ENCODE data around the gene TMEM132C.

TMEM132C gene

DNA sequence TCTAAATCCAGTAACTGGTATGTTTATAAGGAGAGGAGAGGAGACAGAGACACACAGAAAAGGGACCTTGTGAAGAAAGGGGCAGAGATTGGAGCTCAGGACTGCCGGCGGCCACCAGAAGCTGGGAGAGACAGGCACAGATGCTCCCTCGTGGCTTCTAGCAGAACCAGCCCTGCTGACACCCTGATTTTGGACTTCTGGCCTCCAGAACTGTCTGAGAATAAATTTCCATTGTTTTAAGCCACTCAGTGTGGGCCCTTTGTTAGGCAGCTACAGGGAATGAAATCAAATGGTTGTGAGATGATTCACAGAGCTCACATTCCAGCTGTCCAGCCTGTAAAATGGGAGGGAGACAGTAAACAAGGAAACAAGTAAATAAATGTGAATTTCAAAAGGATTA is 47.6 kb downstream of the TMEM132C start:
- H3K27me3 ChIP-seq (ENCODE audit: control insufficient read depth in 5 of 5, insufficient read depth in 4 of 5, low read length in 5 of 5), result no peaks in the 10 kb centered on the region
- no peak overlapping the region for H3K9ac ChIP-seq (ENCODE audit: low read length in 5 of 5)
- H3K9me3 ChIP-seq (ENCODE audit: control insufficient read depth in 5 of 5, low read length in 5 of 5), result no peaks in the 10 kb centered on the region
- peaks cover 0 to 49% (median 47%) of the 10 kb centered on the region in 5 donors for H3K4me1 ChIP-seq (ENCODE audit: control insufficient read depth in 5 of 5, insufficient read depth in 5 of 5, low read length in 5 of 5)
- no peak overlapping the region for H3K27ac ChIP-seq (ENCODE audit: low read depth, low read length)
- H3K4me3 ChIP-seq (ENCODE audit: low read depth in 1 of 5, low read length in 5 of 5), result no peak overlapping the region
- no peaks in the 10 kb centered on the region for H3K36me3 ChIP-seq (ENCODE audit: control insufficient read depth in 5 of 5, insufficient read depth in 5 of 5, low read length in 5 of 5)

DNA sequence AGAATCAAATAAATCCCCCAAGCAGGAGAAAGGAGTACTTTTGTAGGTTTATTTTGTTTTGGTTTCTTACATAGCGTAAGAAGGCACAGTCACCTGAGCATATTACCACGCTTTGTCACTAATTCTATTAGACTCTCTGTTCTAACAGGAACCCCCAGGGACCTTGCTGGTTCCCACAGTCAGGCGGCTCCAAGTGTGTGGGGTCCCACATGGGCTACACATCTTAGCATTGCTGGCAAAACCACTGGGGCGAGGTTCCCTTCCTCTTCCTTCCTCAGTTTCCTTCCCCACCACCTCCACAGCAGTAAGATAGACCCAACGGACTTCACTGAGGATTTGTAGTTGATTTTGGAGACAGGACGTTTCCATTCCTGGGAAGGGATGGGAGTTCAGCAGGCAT is 49.1 kb downstream of the TMEM132C start:
- H3K9me3 ChIP-seq (ENCODE audit: control insufficient read depth in 5 of 5, low read length in 5 of 5), result no peaks in the 10 kb centered on the region
- no peak overlapping the region for H3K4me3 ChIP-seq (ENCODE audit: low read depth in 1 of 5, low read length in 5 of 5)
- H3K27me3 ChIP-seq (ENCODE audit: control insufficient read depth in 5 of 5, insufficient read depth in 4 of 5, low read length in 5 of 5), result no peaks in the 10 kb centered on the region
- H3K27ac ChIP-seq (ENCODE audit: low read depth, low read length), result peak overlapping the region; percentile 75
- H3K4me1 ChIP-seq (ENCODE audit: control insufficient read depth in 5 of 5, insufficient read depth in 5 of 5, low read length in 5 of 5), result peaks cover 0 to 49% (median 47%) of the 10 kb centered on the region in 5 donors
- H3K9ac ChIP-seq (ENCODE audit: low read length in 5 of 5), result no peak overlapping the region
- no peaks in the 10 kb centered on the region for H3K36me3 ChIP-seq (ENCODE audit: control insufficient read depth in 5 of 5, insufficient read depth in 5 of 5, low read length in 5 of 5)

DNA sequence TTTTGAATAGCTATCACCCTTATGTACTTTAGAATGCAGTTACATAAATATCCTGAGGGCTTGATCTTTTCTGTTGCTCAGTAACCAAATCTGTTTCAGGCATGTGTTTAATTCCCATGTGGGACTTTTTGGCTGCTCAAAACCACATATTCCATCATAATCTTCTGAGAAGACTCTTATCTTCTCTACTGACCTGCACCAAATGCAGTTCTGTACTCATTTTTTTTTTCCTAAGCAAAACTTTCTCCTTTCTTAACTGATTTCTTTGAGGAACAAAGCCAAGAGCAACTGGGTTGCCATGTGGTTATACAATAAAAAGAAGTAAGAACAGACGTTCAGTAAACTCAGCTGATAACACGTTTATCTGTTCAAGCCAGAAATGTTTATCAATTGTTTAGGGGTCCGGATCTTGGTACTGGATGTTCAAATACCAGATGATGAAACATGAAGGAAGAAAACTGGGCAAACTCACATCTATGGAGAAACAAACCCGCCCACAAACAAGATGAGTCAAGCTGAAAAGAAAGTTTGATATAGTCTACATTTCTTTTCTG is 50.1 kb downstream of the TMEM132C start:
- Histone ChIP-seq H3K4me1 (ENCODE audit: control insufficient read depth in 5 of 5, insufficient read depth in 5 of 5, low read length in 5 of 5) (peaks cover 0 to 49% (median 47%) of the 10 kb centered on the region in 5 donors), H3K4me3 (ENCODE audit: low read depth in 1 of 5, low read length in 5 of 5) (no peak overlapping the region), H3K27me3 (ENCODE audit: control insufficient read depth in 5 of 5, insufficient read depth in 4 of 5, low read length in 5 of 5) (no peaks in the 10 kb centered on the region), H3K27ac (ENCODE audit: low read depth, low read length) (peak overlapping the region; percentile 75), H3K9me3 (ENCODE audit: control insufficient read depth in 5 of 5, low read length in 5 of 5) (peaks cover 2 to 8% (median 4%) of the 10 kb centered on the region in 5 donors), H3K36me3 (ENCODE audit: control insufficient read depth in 5 of 5, insufficient read depth in 5 of 5, low read length in 5 of 5) (no peaks in the 10 kb centered on the region), H3K9ac (ENCODE audit: low read length in 5 of 5) (no peak overlapping the region)

DNA sequence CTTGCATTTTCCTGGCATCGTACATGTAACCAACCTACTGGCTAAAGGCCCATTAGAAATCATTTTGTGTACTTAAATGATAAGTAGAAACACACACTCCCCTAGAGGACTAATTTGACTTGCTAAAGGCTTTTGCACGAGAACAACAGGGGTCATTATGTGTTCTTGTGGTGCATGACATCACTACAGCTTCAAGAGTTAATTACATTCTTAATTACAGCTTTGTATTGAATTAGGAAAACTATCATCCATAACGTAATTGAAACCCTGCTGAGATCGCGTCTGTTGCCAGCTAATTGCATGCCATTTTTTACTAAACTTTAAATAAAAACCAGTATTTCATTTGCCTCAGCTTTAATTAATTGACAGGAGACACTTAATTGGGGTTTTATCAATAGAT is 51.4 kb downstream of the TMEM132C start:
- no peaks in the 10 kb centered on the region for H3K36me3 ChIP-seq (ENCODE audit: control insufficient read depth in 5 of 5, insufficient read depth in 5 of 5, low read length in 5 of 5)
- H3K27me3 ChIP-seq (ENCODE audit: control insufficient read depth in 5 of 5, insufficient read depth in 4 of 5, low read length in 5 of 5), result no peaks in the 10 kb centered on the region
- no peak overlapping the region for H3K9ac ChIP-seq (ENCODE audit: low read length in 5 of 5)
- no peak overlapping the region for H3K4me3 ChIP-seq (ENCODE audit: low read depth in 1 of 5, low read length in 5 of 5)
- H3K4me1 ChIP-seq (ENCODE audit: control insufficient read depth in 5 of 5, insufficient read depth in 5 of 5, low read length in 5 of 5), result peaks cover 0 to 60% (median 53%) of the 10 kb centered on the region in 5 donors
- no peak overlapping the region for H3K27ac ChIP-seq (ENCODE audit: low read depth, low read length)
- peaks cover 2 to 8% (median 6%) of the 10 kb centered on the region in 5 donors for H3K9me3 ChIP-seq (ENCODE audit: control insufficient read depth in 5 of 5, low read length in 5 of 5)

DNA sequence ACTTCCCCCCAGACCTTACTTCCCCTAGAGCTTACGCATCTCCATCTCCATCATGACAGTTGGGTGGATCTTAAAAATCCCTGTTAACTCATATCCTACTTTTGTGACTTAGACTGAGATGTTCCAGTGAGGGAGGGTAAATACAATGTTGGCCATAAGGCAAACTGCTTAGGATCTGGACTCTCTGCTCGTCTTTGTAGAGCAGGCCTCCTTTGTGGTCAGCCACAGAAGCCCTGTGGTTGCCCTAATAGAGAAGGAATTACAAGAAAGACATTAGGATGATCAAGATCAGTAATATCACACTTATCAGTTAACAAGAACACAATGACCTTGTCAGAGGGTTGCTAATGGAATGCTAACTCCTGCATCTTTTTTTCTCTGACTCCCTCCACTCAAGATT is 52.0 kb downstream of the TMEM132C start:
- H3K4me1 ChIP-seq (ENCODE audit: control insufficient read depth in 5 of 5, insufficient read depth in 5 of 5, low read length in 5 of 5), result peaks cover 0 to 55% (median 47%) of the 10 kb centered on the region in 5 donors
- no peak overlapping the region for H3K4me3 ChIP-seq (ENCODE audit: low read depth in 1 of 5, low read length in 5 of 5)
- no peak overlapping the region for H3K9ac ChIP-seq (ENCODE audit: low read length in 5 of 5)
- H3K27ac ChIP-seq (ENCODE audit: low read depth, low read length), result no peak overlapping the region
- H3K27me3 ChIP-seq (ENCODE audit: control insufficient read depth in 5 of 5, insufficient read depth in 4 of 5, low read length in 5 of 5), result no peaks in the 10 kb centered on the region
- H3K36me3 ChIP-seq (ENCODE audit: control insufficient read depth in 5 of 5, insufficient read depth in 5 of 5, low read length in 5 of 5), result no peaks in the 10 kb centered on the region
- peaks cover 2 to 8% (median 6%) of the 10 kb centered on the region in 5 donors for H3K9me3 ChIP-seq (ENCODE audit: control insufficient read depth in 5 of 5, low read length in 5 of 5)

DNA sequence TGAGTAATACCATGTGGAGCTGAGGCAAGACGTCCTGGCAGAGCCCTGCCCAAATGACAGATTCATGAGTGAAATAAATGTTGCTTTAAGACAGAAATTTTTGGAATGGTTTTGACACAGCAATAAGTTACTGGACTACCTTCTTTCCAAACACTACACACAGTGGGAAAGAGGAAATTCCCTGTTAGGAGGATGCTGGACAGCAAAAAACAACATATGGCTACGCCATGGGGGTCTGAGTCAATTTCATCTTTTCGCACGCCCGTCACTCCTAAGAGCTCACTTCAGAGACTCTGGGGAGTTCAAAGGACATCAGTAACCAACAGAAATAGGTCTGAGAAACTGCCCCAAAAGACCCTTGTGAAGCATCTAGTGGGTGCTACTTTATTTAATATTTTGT is 55.4 kb downstream of the TMEM132C start:
- Histone ChIP-seq H3K4me1 (ENCODE audit: control insufficient read depth in 5 of 5, insufficient read depth in 5 of 5, low read length in 5 of 5) (peaks cover 0 to 33% (median 23%) of the 10 kb centered on the region in 5 donors), H3K27ac (ENCODE audit: low read depth, low read length) (peak overlapping the region; percentile 54), H3K9me3 (ENCODE audit: control insufficient read depth in 5 of 5, low read length in 5 of 5) (peaks cover 2 to 8% (median 6%) of the 10 kb centered on the region in 5 donors), H3K36me3 (ENCODE audit: control insufficient read depth in 5 of 5, insufficient read depth in 5 of 5, low read length in 5 of 5) (no peaks in the 10 kb centered on the region), H3K27me3 (ENCODE audit: control insufficient read depth in 5 of 5, insufficient read depth in 4 of 5, low read length in 5 of 5) (no peaks in the 10 kb centered on the region), H3K4me3 (ENCODE audit: low read depth in 1 of 5, low read length in 5 of 5) (no peak overlapping the region), H3K9ac (ENCODE audit: low read length in 5 of 5) (no peak overlapping the region)

DNA sequence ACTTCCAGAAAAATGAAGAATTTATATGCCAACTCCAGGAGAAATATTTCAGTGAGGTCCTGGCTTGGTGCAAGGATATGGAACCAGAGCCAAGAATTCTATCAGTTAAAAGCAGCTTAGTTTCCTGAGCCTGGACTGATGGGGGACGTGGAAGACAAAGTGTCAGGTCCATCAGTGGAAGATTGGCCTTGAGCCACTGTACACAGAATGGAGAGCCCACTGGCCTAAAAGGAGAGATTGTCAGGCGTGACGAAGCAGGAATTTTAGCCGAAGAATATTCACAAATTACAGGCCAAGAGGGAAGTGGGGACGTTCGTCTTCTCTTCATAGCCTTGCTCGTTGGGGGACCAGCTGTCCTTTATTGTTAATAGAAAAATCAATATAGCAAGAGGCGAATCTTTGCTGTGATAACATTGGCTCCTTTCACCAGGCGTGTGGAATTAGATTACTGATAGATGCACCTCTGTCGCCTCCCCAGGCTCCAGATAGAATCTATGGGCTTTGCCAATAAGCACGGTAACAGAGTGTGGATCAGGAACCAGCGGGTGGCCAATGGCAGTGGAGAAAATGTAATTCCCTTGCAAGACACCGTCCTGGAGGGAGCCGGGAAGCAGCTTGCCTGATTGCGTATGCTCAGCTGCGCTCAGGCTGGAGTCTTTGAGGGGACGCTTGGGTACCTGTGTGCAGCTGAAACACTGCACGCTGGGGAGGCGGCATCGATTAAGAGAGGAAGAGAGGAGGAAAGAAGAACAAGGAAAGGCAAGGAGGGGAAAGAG is 56.4 kb downstream of the TMEM132C start:
- H3K4me3 ChIP-seq (ENCODE audit: low read depth in 1 of 5, low read length in 5 of 5), result no peak overlapping the region
- no peak overlapping the region for H3K9ac ChIP-seq (ENCODE audit: low read length in 5 of 5)
- H3K27ac ChIP-seq (ENCODE audit: low read depth, low read length), result peak overlapping the region; percentile 54
- H3K4me1 ChIP-seq (ENCODE audit: control insufficient read depth in 5 of 5, insufficient read depth in 5 of 5, low read length in 5 of 5), result peaks cover 0 to 23% (median 13%) of the 10 kb centered on the region in 5 donors
- peaks cover 2 to 8% (median 6%) of the 10 kb centered on the region in 5 donors for H3K9me3 ChIP-seq (ENCODE audit: control insufficient read depth in 5 of 5, low read length in 5 of 5)
- no peaks in the 10 kb centered on the region for H3K36me3 ChIP-seq (ENCODE audit: control insufficient read depth in 5 of 5, insufficient read depth in 5 of 5, low read length in 5 of 5)
- no peaks in the 10 kb centered on the region for H3K27me3 ChIP-seq (ENCODE audit: control insufficient read depth in 5 of 5, insufficient read depth in 4 of 5, low read length in 5 of 5)

DNA sequence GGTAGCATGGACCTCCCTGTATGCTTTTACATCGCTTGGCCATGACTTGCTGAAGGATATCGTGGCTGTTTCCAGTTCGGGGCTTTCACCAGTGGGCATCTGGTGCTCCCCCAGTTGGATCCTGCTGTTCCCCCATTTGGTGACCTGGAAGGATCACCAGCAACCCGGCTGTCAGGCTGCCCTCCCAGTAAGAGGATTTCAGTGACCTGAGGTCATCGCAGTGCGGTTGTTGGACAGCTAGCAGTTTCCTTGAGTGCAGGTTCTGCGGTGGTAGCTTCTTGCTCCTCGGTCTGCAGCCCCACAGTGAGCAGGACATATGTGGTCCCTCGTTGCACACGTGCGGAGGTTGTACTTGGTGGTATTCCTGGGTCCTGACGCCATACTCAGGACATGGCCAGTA is 58.7 kb downstream of the TMEM132C start:
- peaks cover 0 to 23% (median 13%) of the 10 kb centered on the region in 5 donors for H3K4me1 ChIP-seq (ENCODE audit: control insufficient read depth in 5 of 5, insufficient read depth in 5 of 5, low read length in 5 of 5)
- no peak overlapping the region for H3K27ac ChIP-seq (ENCODE audit: low read depth, low read length)
- peaks cover 2 to 8% (median 6%) of the 10 kb centered on the region in 5 donors for H3K9me3 ChIP-seq (ENCODE audit: control insufficient read depth in 5 of 5, low read length in 5 of 5)
- no peak overlapping the region for H3K9ac ChIP-seq (ENCODE audit: low read length in 5 of 5)
- no peaks in the 10 kb centered on the region for H3K36me3 ChIP-seq (ENCODE audit: control insufficient read depth in 5 of 5, insufficient read depth in 5 of 5, low read length in 5 of 5)
- H3K27me3 ChIP-seq (ENCODE audit: control insufficient read depth in 5 of 5, insufficient read depth in 4 of 5, low read length in 5 of 5), result no peaks in the 10 kb centered on the region
- H3K4me3 ChIP-seq (ENCODE audit: low read depth in 1 of 5, low read length in 5 of 5), result no peak overlapping the region

DNA sequence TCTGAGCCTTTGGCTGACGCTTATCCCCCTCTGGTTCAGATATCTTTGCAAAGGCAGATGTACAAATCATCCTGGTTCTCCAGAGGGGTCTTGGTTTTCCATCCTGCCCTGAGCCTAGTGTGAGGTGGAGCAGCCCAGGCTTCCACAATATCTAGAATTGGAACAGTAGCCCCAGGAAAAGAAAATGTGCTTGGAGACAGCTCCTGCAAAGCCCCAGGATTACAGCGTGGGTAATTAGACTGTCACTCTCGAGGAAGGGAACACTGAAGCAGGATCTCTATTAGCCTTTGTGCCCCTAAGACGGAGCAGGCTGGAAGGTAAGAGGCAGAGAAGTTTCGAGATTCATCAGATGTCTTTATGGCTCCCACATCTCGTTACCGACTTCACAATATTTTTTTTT is 59.4 kb downstream of the TMEM132C start:
- Histone ChIP-seq H3K4me3 (ENCODE audit: low read depth in 1 of 5, low read length in 5 of 5) (no peak overlapping the region), H3K36me3 (ENCODE audit: control insufficient read depth in 5 of 5, insufficient read depth in 5 of 5, low read length in 5 of 5) (no peaks in the 10 kb centered on the region), H3K9me3 (ENCODE audit: control insufficient read depth in 5 of 5, low read length in 5 of 5) (peaks cover 2 to 7% (median 6%) of the 10 kb centered on the region in 5 donors), H3K9ac (ENCODE audit: low read length in 5 of 5) (no peak overlapping the region), H3K4me1 (ENCODE audit: control insufficient read depth in 5 of 5, insufficient read depth in 5 of 5, low read length in 5 of 5) (peaks cover 0 to 23% (median 13%) of the 10 kb centered on the region in 5 donors), H3K27ac (ENCODE audit: low read depth, low read length) (no peak overlapping the region), H3K27me3 (ENCODE audit: control insufficient read depth in 5 of 5, insufficient read depth in 4 of 5, low read length in 5 of 5) (no peaks in the 10 kb centered on the region)

DNA sequence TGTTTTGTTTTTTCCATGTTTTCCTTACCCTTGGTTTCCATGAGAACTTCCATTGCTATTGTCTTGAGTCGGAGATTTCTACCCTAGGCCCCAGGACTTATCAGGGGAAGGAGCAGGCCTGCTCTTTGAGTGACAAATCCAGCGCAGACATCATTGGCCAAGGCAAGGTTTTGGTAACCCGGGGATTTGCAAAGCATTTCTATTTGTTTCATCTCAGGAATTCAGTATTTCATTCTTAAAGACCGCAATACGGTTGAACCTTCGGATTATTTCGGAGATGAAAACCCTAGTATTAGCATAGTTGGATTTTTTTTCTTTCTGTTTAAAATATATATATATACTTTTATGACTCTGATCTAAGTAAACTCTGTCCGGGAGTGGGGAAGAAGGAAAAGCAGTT is 62.0 kb downstream of the TMEM132C start:
- peaks cover 0 to 9% (median 5%) of the 10 kb centered on the region in 5 donors for H3K4me1 ChIP-seq (ENCODE audit: control insufficient read depth in 5 of 5, insufficient read depth in 5 of 5, low read length in 5 of 5)
- H3K9ac ChIP-seq (ENCODE audit: low read length in 5 of 5), result no peak overlapping the region
- no peaks in the 10 kb centered on the region for H3K27me3 ChIP-seq (ENCODE audit: control insufficient read depth in 5 of 5, insufficient read depth in 4 of 5, low read length in 5 of 5)
- H3K27ac ChIP-seq (ENCODE audit: low read depth, low read length), result no peak overlapping the region
- H3K36me3 ChIP-seq (ENCODE audit: control insufficient read depth in 5 of 5, insufficient read depth in 5 of 5, low read length in 5 of 5), result no peaks in the 10 kb centered on the region
- no peaks in the 10 kb centered on the region for H3K9me3 ChIP-seq (ENCODE audit: control insufficient read depth in 5 of 5, low read length in 5 of 5)
- H3K4me3 ChIP-seq (ENCODE audit: low read depth in 1 of 5, low read length in 5 of 5), result no peak overlapping the region
